Activated CD4-positive, CD25-positive, alpha-beta regulatory T cell (primary cell): ENCODE measurements around the gene BTNL2.
"Not testable (repeated sequence)": the region's sequence is repeated elsewhere in the genome, so short reads cannot be mapped to it uniquely, and the experiment has no call there.

Experiments
- DNase-seq, 4 experiments: peaks; one replicate each; lab custom pipeline; 2025; lab: John Stamatoyannopoulos, UW

BTNL2 gene

DNA sequence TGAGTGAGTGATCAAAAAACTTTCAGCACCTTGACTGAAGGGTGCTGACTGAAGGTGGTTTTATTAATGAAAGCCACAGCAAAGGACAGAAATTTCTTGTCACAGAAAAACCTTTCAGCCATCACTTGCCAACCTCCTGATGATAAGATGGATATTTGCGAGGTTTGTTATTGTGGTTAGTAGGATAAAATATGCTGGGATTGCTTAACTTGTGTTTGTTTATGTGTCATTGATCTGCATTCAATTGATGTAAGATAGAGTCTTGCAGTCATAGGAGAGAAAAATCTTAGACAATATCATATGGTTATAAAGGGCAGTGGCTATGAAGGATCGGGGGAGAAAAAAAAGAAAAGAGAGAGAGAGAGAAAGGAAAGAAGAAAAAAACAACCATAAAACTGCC is 36.5 kb downstream of the BTNL2 start:
- no peak for DNase-seq

DNA sequence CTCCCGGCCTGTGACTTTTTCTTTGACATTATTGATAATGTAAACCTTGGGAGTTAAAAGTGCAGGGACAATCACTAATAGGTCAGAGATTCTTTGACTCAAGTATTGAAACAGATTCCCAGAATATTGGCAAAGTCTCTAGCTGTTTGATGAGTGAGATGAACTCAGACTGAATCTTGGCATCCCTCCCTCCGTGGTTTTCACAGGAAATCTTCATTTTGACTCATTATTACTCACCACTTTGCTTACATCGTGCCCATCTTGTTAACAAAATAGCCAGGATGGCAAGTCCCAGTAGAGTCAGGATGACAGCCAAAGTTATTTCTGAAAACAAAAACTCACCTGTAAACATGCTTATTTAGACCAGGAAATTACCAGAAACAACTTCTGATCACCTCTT is 37.3 kb downstream of the BTNL2 start:
- DNase-seq, result no peak

DNA sequence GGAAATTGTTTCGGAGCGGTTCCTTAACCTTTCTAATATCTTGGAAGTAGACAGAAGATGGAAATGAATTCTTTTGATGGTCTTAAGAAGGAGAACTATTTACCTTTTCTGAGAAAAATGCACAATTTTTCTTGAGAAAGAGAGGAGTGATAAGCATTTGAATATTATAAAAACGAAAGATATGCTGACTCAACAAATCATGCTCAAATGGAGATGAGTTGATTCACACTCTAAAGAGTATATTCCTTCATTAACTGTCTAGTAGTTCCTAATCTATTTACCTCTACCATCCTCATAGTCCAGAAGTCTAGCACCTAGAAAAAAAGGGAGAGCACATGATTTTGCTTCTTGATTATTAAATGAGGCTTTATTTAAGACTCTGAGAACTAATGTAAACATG is 39.3 kb downstream of the BTNL2 start:
- no peak for DNase-seq

DNA sequence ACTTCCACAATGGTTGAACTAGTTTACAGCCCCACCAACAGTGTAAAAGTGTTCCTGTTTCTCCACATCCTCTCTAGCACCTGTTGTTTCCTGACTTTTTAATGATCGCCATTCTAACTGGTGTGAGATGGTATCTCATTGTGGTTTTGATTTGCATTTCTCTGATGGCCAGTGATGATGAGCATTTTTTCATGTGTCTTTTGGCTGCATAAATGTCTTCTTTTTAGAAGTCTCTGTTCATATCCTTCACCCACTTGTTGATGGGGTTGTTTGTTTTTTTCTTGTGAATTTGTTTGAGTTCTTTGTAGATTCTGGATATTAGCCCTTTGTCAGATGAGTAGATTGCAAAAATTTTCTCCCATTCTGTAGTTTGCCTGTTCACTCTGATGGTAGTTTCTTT is 47.8 kb downstream of the BTNL2 start:
- DNase-seq, result not testable (repeated sequence)

DNA sequence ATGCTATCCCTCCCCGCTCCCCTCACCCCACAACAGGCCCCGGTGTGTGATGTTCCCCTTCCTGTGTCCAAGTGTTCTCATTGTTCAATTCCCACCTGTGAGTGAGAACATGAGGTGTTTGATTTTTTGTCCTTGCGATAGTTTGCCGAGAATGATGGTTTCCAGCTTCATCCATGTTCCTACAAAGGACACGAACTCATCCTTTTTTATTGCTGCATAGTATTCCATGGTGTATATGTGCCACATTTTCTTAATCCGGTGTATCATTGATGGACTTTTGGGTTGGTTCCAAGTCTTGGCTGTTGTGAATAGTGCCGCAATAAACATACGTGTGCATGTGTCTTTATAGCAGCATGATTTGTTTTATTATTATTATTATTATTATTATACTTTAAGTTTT is 48.4 kb downstream of the BTNL2 start:
- DNase-seq, result not testable (repeated sequence)

DNA sequence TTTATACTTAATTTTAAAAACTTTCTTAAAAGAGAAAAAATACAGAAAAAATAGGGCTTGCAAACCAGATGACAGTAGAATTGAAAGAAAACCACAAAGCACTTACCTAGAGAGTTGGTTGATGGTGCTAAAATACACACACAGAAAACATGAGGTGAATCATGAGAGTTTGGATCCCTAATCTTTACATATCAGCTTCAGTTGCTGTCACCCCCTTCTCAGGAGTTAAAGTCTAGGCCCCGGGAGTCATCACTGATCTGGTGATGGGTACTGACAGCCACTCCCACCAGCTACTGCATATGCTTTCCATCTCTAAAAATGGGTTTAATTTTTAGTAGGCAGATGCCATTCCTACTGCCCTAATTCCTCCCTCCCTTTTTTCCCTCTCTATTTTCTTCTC is 52.0 kb downstream of the BTNL2 start:
- no peak for DNase-seq

DNA sequence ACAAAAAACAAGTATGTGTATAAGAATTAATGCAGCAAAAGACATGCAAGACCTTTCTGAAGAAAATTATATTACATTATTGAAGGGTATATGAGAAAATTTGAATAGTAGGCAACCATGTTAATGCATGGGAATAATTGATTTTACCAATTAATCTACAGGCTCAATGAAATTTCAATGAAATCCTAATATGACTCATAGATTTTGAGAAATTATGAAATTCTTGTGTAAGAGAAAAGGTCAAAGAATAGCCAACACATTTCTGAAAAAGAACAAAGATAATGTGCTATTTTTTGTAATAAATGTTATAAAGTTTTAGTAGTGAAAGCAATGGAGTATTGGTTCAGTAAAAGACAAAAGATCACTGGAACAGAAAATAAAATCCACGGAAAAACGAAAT is 53.6 kb downstream of the BTNL2 start:
- DNase-seq, result no peak
